ENCODE measurements around the gene FIGN. TPM values are rescaled to one million over a fixed set of nuclear protein-coding genes. Genes with fewer than 3 reads are reported as not detected.

Gene FIGN
- total and polyA plus RNA-seq, 2 donors (not counting 1 experiment from before 2014, with no cell fraction given): 1.5 to 1.6 TPM

- H2AFZ ChIP-seq (ENCODE audit: low read length): peak overlapping the region; percentile 63
- peaks cover 4% of the 10 kb centered on the region for H3K4me1 ChIP-seq (ENCODE audit: control insufficient read depth, extremely low read depth, insufficient read depth, low read length)
- peak overlapping the region; percentile 71 to 95 (median 82) for H3K4me3 ChIP-seq (replicated peaks in 1 of 4; ENCODE audit: control extremely low read depth in 1 of 4, insufficient read depth in 1 of 4, low read depth in 3 of 4, low read length in 4 of 4)
- H3K27me3 ChIP-seq (ENCODE audit: control insufficient read depth, insufficient read depth, low read length): no peaks in the 10 kb centered on the region
- peak overlapping the region; percentile 75 for H3K27ac ChIP-seq (ENCODE audit: insufficient read depth, low read length)
- peak; percentile 52 to 58 for DNase-seq (ENCODE audit: low read depth in 2 of 2)
- H3K79me2 ChIP-seq (ENCODE audit: control insufficient read depth, insufficient read depth, low read length): peaks cover 39% of the 10 kb centered on the region
- peak overlapping the region; percentile 16 for H3K9ac ChIP-seq (ENCODE audit: insufficient read depth, low read length)
- H4K20me1 ChIP-seq (ENCODE audit: control insufficient read depth, extremely low read depth, insufficient read depth, low read length): no peaks in the 10 kb centered on the region
- H3K36me3 ChIP-seq (ENCODE audit: control insufficient read depth, insufficient read depth, low read length): no peaks in the 10 kb centered on the region
- TF ChIP-seq CTCF (conservative IDR thresholded peaks at IDR 0.05 in 1 of 2, IDR thresholded peaks at IDR 0.05 in 1 of 2; ENCODE audit: low read depth in 1 of 2, low read length in 2 of 2) (no peak), EZH2 (IDR thresholded peaks at IDR 0.05; ENCODE audit: low read length, missing control alignments) (no peak)
- H3K9me3 ChIP-seq (ENCODE audit: control insufficient read depth, insufficient read depth, low read depth, low read length): no peaks in the 10 kb centered on the region
- peak overlapping the region; percentile 87 for H3K4me2 ChIP-seq (ENCODE audit: extremely low read depth, insufficient read depth, low read length)
Observed at GRCh38 chr2:163733301-163733938, 2.4 kb downstream of the FIGN start.

- Histone ChIP-seq H3K27ac (ENCODE audit: insufficient read depth, low read length) (no peak overlapping the region), H3K9me3 (ENCODE audit: control insufficient read depth, insufficient read depth, low read depth, low read length) (no peaks in the 10 kb centered on the region), H3K36me3 (ENCODE audit: control insufficient read depth, insufficient read depth, low read length) (no peaks in the 10 kb centered on the region), H3K9ac (ENCODE audit: insufficient read depth, low read length) (no peak overlapping the region), H2AFZ (ENCODE audit: low read length) (peak overlapping the region; percentile 10), H3K79me2 (ENCODE audit: control insufficient read depth, insufficient read depth, low read length) (peaks cover 41% of the 10 kb centered on the region), H3K27me3 (ENCODE audit: control insufficient read depth, insufficient read depth, low read length) (no peaks in the 10 kb centered on the region), H3K4me3 (replicated peaks in 1 of 4; ENCODE audit: control extremely low read depth in 1 of 4, insufficient read depth in 1 of 4, low read depth in 3 of 4, low read length in 4 of 4) (peak overlapping the region; percentile 19 to 95 (median 76)), H3K4me1 (ENCODE audit: control insufficient read depth, extremely low read depth, insufficient read depth, low read length) (peaks cover 4% of the 10 kb centered on the region), H4K20me1 (ENCODE audit: control insufficient read depth, extremely low read depth, insufficient read depth, low read length) (no peaks in the 10 kb centered on the region), H3K4me2 (ENCODE audit: extremely low read depth, insufficient read depth, low read length) (peak overlapping the region; percentile 29)
- TF ChIP-seq CTCF (conservative IDR thresholded peaks at IDR 0.05 in 1 of 2, IDR thresholded peaks at IDR 0.05 in 1 of 2; ENCODE audit: low read depth in 1 of 2, low read length in 2 of 2) (no peak), EZH2 (IDR thresholded peaks at IDR 0.05; ENCODE audit: low read length, missing control alignments) (no peak)
- DNase-seq (ENCODE audit: low read depth in 2 of 2): peak; percentile 39 to 54
Observed at GRCh38 chr2:163732727-163733126, 3.1 kb downstream of the FIGN start.

DNA sequence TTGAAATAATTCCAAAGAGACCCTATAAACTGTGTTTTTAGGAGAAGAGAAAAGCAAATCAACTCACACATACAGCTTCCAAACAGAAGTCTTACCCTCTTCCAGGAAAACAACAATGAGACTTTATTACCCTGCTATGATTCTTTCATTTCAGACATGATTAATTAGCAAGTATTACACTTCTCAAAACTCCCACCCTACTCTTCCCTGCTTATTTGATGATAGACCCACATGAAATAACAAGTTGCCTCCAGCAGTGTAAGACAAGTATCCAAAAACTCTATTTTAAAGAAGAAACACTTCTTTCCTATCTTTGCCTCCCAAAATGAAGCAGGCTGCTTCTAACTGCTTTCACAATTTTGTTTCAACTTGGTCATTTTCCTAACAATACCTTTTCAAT is 4.1 kb downstream of the FIGN start:
- H3K27me3 ChIP-seq (ENCODE audit: control insufficient read depth, insufficient read depth, low read length): no peaks in the 10 kb centered on the region
- no peaks in the 10 kb centered on the region for H3K36me3 ChIP-seq (ENCODE audit: control insufficient read depth, insufficient read depth, low read length)
- H2AFZ ChIP-seq (ENCODE audit: low read length): no peak overlapping the region
- peak; percentile 21 to 27 for DNase-seq (ENCODE audit: low read depth in 2 of 2)
- no peak overlapping the region for H3K27ac ChIP-seq (ENCODE audit: insufficient read depth, low read length)
- H3K79me2 ChIP-seq (ENCODE audit: control insufficient read depth, insufficient read depth, low read length): peaks cover 41% of the 10 kb centered on the region
- peak overlapping the region in 3 of 4 experiments; percentile 0 to 80 (median 20) for H3K4me3 ChIP-seq (replicated peaks in 1 of 4; ENCODE audit: control extremely low read depth in 1 of 4, insufficient read depth in 1 of 4, low read depth in 3 of 4, low read length in 4 of 4)
- peaks cover 2% of the 10 kb centered on the region for H3K4me1 ChIP-seq (ENCODE audit: control insufficient read depth, extremely low read depth, insufficient read depth, low read length)
- no peaks in the 10 kb centered on the region for H3K9me3 ChIP-seq (ENCODE audit: control insufficient read depth, insufficient read depth, low read depth, low read length)
- no peak for TF ChIP-seq CTCF (conservative IDR thresholded peaks at IDR 0.05 in 1 of 2, IDR thresholded peaks at IDR 0.05 in 1 of 2; ENCODE audit: low read depth in 1 of 2, low read length in 2 of 2)
- TF ChIP-seq EZH2 (IDR thresholded peaks at IDR 0.05; ENCODE audit: low read length, missing control alignments): no peak
- no peaks in the 10 kb centered on the region for H4K20me1 ChIP-seq (ENCODE audit: control insufficient read depth, extremely low read depth, insufficient read depth, low read length)
- no peak overlapping the region for H3K9ac ChIP-seq (ENCODE audit: insufficient read depth, low read length)
- peak overlapping the region; percentile 29 for H3K4me2 ChIP-seq (ENCODE audit: extremely low read depth, insufficient read depth, low read length)

Measured in fibroblast of lung (primary cell).